ENCODE measurements around the gene LRR1.
"Not testable (repeated sequence)": the region's sequence is repeated elsewhere in the genome, so short reads cannot be mapped to it uniquely, and the experiment has no call there.

LRR1 gene

GRCh38 chr14:49634547-49635334, 36.0 kb downstream of the LRR1 start, which contains the start of gene DNAAF2:
TSS of gene DNAAF2 (minus strand) at chr14:49635244. CDS start at chr14:49635149, 95 bp downstream.
- peak; percentile 95 for DNase-seq

DNA sequence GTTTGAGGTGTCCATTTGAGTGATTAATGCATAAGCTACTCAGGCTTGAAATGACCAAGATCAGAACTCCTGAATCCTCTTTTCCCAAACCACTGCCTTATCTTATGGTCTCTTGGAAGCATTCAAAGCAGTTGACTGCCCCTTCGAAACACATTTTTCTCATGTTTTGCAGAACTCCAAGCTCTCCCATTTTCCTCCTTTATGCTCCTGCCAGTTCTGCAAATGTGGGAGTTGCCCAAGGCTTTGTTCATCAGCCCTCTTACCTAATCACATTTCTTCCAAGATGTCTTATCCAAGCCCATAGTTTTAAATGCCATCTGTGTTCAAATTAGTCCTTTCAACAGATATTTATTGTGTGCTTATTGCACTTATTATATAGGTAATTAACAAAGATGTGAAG, 38.1 kb downstream of the LRR1 start:
- DNase-seq = no peak

GRCh38 chr14:49637534-49638078, 38.9 kb downstream of the LRR1 start:
- no peak for DNase-seq

DNA sequence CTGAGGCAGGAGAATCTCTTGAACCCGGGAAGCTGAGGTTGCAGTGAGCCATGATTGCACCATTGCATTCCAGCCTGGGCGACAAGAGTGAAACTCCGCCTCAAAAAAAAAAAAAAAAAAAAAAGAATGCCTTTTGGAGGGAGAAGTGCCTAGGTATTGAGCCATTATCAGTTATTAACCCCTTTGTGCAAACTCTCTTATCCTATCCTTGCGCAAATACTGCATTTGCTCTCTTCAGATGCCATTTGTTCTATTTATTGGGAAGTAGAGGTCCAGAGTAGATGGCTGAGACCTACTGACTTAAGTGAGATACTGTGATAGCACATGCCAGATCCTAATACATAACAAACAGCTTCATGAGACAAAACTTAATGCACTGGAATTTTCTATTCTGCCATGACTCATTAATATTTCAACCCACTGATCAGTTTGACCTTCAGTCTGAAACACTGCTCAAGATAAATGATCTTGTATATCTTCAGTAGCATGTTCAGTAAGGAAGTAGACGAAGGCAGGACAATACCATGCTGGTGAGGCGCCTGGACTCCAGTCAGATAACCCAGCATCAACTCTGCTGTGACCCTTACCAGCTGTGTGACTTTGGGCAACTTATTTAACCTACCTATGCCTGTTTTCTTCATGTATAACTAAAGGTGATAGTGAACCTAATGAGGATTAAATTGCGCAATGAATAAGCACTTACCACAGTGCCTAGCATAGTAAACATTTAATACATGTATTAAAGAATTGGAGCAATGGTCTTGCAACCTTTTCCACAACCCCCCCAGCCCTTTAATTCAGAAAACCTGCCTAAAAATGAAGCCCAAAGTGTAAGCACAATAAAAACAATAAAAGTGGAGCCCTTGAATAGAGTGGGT, 42.0 kb downstream of the LRR1 start:
- DNase-seq = no peak

DNA sequence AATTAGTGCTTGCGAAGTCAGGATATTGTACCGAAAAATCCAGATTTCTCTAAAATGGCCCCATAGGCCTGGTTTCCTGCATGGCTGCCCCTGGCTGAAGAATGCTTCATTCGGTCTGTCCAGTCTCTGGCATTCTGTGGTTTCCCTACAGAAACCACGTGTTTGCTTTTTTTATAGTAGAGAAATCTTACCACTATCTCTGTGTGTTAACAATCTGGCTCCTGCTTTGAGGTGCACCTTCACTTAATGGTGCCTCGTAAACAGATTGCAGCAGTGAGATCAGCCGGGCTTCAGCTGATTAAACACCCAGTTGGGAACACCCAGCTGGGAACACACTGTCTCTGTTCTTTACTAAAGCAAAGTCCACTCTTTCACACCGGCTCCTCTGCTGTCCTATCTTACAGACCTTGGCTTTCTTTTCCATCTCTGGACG, 43.0 kb downstream of the LRR1 start:
- no peak for DNase-seq

GRCh38 chr14:49642163-49642562, 43.4 kb downstream of the LRR1 start:
- no peak for DNase-seq

DNA sequence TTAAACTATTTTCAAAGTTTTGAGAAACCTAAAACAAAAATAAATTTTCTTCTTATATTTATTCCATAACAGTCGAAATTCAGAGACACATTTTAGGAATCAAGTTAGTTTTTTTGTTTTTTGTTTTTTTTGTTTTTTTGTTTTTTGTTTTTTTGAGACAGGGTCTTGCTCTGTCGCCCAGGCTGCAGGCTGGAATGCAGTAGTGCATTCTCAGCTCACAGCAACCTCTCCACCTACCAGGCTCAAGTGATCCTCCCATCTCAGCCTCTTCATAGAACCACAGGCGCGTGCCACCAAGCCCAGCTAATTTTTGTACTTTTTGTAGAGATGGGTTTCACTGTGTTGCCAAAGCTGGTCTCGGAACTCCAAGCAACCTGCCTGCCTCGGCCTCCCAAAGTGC, 54.8 kb downstream of the LRR1 start:
- DNase-seq = no peak

DNA sequence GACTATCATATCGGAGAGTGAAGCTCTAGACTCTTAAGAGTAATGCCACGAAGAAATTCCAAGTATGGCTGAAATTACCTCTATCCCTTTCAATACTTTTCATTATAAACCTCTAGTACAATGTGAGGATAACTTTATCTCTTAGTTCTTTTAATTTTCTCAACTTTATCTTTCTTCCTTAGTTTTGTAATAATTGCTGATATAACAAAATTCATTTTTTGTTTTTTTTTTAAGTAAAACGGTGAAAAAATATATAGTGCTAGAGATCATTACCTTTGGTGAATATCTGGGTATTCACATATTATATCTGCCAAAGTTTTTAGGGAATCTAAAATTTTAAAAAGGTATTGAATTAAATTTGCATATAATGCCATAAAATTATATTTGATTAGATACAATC, 55.8 kb downstream of the LRR1 start:
- no peak for DNase-seq

DNA sequence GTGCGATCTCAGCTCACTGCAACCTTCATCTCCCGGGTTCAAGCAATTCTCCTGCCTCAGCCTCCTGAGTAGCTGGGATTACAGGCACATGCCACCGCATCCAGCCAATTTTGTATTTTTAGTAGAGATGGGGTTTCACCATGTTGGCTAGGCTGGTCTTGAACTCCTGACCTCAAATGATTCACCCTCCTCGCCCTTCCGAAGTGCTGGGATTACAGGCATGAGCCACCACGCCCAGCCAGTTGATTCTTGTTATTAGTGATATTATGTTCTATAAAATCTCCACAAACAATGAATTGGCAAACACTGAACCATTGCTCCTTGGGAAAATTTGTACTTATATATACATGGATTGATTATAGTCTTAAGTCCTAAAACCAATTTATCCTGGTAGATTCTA, 58.8 kb downstream of the LRR1 start:
- not testable (repeated sequence) for DNase-seq

GRCh38 chr14:49659526-49660455, 61.1 kb downstream of the LRR1 start:
- no peak for DNase-seq

Measured in retina (tissue), 1 donor.